AG04449 (cell line): ENCODE results near the gene USP11.

Experiments used
- CTCF ChIA-PET: fragments of 350-600 bp; formaldehyde crosslinking; extraction: SDS; loops from one replicate; lab custom pipeline; 2021; ENCODE audit warnings: antibody characterized with exemption; lab: Yijun Ruan, JAX
- POLR2A ChIA-PET: fragments of 400-600, 350-600 bp; formaldehyde crosslinking; extraction: SDS; loops from one replicate; lab custom pipeline; 2020; ENCODE audit warnings: antibody characterized with exemption, inconsistent platforms; lab: Yijun Ruan, JAX
- DNase-seq: peaks from one replicate; pipeline ENCODE4 v3.0.0-alpha.2; 2010; ENCODE audit warnings: low read depth, low spot score
- H3K4me3 ChIP-seq: 2 replicates; pipeline ENCODE4 v1.5.1; 2011; ENCODE audit warnings: low read depth, mild to moderate bottlenecking, control low read depth, low read length
- CTCF ChIP-seq: IDR thresholded peaks from one replicate; pipeline ENCODE4 v1.5.1; 2011; ENCODE audit warnings: mild to moderate bottlenecking, moderate library complexity, low read length, control low read depth, inconsistent platforms; ENCODE audit not compliant: insufficient read depth; ENCODE audit errors: missing control alignments

The USP11 gene

DNA sequence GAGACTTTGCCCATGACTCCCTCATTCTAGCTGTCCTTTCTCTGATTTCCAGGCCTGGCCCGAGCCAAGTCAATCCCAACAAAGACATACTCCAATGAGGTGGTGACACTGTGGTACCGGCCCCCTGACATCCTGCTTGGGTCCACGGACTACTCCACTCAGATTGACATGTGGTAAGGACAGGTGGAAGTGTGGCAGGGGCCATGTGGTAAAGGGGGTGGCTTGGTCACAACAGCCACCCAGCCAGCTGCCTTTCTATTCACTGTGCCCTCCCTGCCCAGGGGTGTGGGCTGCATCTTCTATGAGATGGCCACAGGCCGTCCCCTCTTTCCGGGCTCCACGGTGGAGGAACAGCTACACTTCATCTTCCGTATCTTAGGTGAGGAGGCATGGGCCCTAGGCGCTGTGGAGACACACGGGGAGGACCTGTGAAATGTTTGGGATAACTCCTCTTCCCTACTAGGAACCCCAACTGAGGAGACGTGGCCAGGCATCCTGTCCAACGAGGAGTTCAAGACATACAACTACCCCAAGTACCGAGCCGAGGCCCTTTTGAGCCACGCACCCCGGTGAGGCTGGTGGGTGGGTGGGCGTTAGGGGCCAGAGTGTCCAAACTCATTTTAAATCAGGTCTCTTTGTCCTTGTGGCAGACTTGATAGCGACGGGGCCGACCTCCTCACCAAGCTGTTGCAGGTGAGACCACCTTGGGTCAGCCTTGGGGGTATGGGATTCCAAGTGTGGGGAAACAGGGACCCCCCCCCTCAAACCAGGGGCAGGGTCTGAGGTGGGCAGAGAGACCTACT is 6.1 kb upstream of the USP11 start:
- ChIA-PET POLR2A (no interaction called here), CTCF (no interaction called here)
- DNase-seq = no peak
- TF ChIP-seq CTCF = no peak
- no peak overlapping the region for H3K4me3 ChIP-seq

- no peak for TF ChIP-seq CTCF
- no peak for DNase-seq
Observed at GRCh38 chrX:47227334-47227583, 5.5 kb upstream of the USP11 start.

DNA sequence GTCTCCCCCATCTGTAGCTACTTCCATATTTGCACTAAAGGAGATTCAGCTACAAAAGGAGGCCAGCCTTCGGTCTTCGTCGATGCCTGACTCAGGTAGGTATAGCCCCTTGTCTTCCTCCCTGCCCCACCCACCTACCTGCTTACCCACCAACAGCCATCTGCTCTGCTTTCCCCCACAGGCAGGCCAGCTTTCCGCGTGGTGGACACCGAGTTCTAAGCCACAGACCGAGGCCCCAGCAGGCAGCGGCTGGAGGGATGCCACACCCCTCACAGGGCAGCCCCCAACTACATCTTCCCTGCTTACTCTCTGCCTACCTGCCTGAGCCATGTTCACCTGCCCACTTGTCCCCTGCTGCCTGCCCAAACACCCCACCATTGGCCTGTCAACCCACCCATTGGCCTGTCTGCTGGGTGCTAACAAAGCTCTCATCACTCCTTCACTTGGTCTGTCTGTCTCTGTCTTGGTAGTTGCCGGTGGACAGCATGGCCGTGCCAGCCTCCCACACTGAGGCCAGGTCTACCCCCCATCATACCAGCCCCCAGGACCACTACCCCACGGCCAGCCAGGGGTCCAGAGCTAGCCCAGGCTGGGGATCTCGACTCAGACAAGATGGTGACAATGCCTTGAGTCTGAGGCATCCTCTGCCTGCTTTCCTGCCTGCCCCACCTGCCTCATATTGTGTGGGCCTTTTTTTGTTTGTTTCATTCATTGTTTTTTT is 4.1 kb upstream of the USP11 start:
- H3K4me3 ChIP-seq = no peak overlapping the region
- ChIA-PET POLR2A (no interaction called here), CTCF (interaction anchor here (1.0 kb wide), 1 partner anchor 84 kb away, joined by 3 read pairs; the partner anchor contains the start of genes NDUFB11 and RBM10)
- TF ChIP-seq CTCF = no peak
- DNase-seq = no peak

More at GRCh38 chrX:47227334-47227583, 5.5 kb upstream of the USP11 start:
- POLR2A ChIA-PET = no interaction called here
- no peak overlapping the region for H3K4me3 ChIP-seq
- CTCF ChIA-PET = no interaction called here

- POLR2A ChIA-PET = no interaction called here
- H3K4me3 ChIP-seq = no peak overlapping the region
- CTCF ChIA-PET = no interaction called here
- no peak for DNase-seq
- TF ChIP-seq CTCF = no peak
Observed at GRCh38 chrX:47229427-47229826, 3.4 kb upstream of the USP11 start.

GRCh38 chrX:47230136-47230868 is 2.5 kb upstream of the USP11 start:
- no peak for TF ChIP-seq CTCF
- CTCF ChIA-PET = no interaction called here
- H3K4me3 ChIP-seq = no peak overlapping the region
- POLR2A ChIA-PET = no interaction called here
- no peak for DNase-seq

DNA sequence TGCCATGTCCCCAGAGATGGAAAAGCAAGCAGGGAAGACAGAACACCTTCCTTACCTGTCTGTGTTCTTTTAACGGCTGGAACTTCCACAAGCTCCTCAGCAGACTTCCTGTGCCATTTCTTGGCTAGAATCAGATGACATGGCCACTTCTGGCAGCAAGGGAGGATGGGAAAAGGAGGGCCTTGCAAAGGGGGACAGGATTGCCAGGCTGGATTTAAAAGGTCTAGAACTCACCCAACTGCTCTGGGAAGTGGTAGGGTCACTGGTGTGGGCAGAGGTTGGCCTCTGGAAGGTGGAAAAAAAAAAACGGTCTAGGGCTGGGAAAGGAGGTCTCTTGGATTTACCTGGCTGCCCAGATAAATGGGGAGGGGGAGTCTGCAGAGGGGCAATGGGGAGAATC is 1.6 kb upstream of the USP11 start:
- no peak for DNase-seq
- TF ChIP-seq CTCF = no peak
- ChIA-PET POLR2A (no interaction called here), CTCF (no interaction called here)
- H3K4me3 ChIP-seq = no peak overlapping the region
